GM19193 (cell line): Measurements from ENCODE around the gene SPATA20.

ENCODE experiments used
- POLR2A ChIP-seq: IDR thresholded peaks from 4 replicates; pipeline ENCODE4 v1.6.1; 2011; ENCODE audit not compliant: insufficient read depth, insufficient read length; ENCODE audit errors: extremely low read depth

The SPATA20 gene

DNA sequence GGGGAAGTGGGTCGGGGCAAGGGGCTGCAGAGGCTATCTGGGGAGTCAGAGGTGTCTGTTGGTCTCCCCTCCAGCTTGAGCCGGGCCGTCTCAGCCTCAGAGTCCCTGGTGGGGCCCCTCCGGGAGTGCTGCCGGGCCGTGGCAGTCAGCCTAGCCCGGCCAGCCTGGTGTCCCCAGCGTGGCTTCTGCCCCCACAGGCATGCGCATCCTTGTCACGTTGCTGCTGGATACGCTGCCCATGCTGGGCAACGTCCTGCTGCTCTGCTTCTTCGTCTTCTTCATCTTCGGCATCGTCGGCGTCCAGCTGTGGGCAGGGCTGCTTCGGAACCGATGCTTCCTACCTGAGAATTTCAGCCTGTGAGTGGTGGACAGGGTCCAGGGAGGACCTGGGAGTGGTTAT lies 24.7 kb downstream of the SPATA20 start:
- TF ChIP-seq POLR2A, result no peak

DNA sequence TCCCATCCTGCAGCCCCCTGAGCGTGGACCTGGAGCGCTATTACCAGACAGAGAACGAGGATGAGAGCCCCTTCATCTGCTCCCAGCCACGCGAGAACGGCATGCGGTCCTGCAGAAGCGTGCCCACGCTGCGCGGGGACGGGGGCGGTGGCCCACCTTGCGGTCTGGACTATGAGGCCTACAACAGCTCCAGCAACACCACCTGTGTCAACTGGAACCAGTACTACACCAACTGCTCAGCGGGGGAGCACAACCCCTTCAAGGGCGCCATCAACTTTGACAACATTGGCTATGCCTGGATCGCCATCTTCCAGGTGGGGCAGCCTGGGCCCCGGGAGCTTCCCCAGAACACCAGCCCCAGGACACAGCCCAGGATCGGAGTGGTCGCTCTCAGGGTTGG lies 25.6 kb downstream of the SPATA20 start:
- TF ChIP-seq POLR2A, result no peak

DNA sequence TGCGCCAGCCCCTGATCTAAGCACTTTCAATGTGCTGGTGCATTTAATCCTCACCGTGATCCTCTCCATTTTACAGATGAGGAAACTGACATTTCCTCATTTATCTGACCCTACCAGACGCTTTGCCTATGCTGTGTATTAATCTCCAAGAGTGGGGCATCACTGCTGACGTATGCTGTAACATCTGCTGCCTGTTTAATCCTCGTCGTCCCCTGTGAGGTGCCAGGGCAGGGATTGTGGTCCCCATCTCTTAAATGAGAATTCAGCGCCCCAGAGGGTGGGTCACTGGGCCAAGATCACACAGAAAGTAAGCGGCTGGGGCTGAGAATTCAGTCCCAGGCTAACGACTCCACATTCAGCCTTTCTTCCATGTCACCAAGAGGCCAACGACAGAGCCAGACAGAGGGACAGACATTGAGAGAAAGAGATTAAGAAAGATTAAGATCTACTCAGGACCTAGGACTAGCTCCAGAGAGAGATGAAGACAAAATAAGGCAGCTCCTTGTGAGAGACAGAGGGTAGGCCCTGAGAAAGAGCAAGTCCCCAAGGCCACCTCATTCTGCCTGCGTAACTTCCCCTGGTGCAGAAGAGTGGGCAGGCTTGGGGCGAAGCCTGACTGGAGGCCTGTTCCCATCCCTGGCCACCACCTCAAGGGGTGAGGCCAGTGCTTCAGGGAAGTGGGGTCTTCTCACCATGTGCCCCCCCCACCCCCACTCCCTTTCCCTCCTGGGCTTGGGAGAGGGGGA lies 27.1 kb downstream of the SPATA20 start:
- no peak for TF ChIP-seq POLR2A

DNA sequence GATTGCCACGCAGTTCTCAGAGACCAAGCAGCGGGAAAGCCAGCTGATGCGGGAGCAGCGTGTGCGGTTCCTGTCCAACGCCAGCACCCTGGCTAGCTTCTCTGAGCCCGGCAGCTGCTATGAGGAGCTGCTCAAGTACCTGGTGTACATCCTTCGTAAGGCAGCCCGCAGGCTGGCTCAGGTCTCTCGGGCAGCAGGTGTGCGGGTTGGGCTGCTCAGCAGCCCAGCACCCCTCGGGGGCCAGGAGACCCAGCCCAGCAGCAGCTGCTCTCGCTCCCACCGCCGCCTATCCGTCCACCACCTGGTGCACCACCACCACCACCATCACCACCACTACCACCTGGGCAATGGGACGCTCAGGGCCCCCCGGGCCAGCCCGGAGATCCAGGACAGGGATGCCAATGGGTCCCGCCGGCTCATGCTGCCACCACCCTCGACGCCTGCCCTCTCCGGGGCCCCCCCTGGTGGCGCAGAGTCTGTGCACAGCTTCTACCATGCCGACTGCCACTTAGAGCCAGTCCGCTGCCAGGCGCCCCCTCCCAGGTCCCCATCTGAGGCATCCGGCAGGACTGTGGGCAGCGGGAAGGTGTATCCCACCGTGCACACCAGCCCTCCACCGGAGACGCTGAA lies 28.7 kb downstream of the SPATA20 start:
- no peak for TF ChIP-seq POLR2A

DNA sequence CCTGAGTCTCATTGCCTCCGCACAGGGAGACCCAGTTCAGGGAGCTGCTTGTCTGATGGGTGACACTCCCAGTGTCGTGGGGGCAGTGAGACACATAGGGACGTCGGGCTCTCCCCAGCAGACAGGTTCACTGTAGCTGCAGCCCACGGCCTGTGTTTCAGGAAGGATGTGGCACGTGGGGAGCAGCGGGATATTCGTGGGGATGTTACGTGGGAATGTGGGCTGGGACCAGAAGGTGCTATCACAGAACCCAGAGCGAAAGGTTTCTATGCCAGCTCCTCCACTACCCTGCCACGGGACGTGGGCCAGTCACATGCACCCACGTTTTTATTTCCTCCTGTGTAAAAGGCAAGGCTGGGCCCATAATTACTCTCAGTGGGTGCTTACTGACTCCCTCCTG lies 29.9 kb downstream of the SPATA20 start:
- TF ChIP-seq POLR2A, result no peak

DNA sequence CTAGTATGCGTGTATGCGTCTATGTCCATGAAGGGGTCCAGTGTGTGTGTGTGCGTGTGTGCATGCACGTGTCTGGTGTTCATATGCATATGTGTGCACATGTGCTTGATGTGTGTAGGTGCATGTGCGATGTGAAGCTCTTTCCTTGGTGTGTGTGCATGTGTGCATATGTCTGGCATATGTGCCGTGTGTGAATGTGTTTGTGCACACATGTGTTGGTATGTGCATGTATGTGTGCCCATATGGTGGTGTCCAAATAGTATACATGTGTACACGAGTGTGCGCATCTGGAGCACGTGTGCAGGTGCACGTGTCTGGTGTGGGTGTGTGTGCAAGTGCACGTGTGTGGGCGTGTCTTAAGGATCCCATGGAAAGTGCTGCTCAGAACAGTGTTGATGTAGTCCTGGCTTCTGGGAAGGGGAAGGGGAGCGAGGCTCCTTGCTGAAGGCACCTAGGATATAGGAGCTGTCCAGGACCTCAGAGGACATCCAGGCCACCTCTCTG lies 30.5 kb downstream of the SPATA20 start:
- TF ChIP-seq POLR2A, result no peak

DNA sequence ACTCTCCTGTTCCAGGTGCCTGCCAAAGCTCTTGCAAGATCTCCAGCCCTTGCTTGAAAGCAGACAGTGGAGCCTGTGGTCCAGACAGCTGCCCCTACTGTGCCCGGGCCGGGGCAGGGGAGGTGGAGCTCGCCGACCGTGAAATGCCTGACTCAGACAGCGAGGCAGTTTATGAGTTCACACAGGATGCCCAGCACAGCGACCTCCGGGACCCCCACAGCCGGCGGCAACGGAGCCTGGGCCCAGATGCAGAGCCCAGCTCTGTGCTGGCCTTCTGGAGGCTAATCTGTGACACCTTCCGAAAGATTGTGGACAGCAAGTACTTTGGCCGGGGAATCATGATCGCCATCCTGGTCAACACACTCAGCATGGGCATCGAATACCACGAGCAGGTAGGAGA lies 31.2 kb downstream of the SPATA20 start:
- no peak for TF ChIP-seq POLR2A

DNA sequence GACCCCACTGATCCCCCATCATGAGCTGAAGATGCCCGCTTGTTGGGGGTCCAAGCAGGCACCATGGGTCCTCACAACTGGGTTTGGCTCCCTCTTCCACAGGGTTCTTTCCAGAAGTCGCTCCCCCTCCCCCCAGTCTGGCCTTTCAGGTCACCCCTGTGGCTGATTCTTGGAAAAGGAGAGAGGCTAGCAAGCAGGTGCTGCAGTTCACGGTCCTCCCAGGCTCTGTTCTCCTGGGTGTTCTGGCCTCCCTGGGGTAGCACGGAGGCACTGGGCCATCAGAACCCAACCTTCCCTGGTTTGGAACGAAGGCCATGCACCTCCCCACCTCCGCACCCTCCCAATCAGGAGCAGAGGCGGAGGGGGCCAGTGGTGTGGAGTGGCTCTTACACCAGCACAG lies 32.4 kb downstream of the SPATA20 start:
- no peak for TF ChIP-seq POLR2A

DNA sequence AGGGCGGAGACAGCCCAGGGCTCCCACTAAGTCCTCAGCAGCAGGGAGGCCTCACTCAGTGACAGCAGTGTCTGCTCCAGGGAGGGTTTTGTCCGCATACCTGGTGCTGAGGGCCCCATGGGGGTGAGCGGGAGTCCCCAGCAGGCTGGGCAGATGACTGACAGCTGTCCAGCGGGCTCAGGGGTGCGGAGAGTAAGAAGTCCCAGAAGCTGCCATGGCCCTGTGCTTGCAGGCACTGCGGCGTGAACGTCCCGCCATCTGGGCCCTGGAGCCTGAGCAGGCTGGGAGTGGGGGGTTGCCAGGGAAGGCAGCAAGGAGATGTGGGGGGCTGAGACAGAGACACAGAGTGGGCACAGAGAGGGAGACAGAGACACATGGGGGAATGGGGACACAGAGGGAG lies 33.7 kb downstream of the SPATA20 start:
- no peak for TF ChIP-seq POLR2A

DNA sequence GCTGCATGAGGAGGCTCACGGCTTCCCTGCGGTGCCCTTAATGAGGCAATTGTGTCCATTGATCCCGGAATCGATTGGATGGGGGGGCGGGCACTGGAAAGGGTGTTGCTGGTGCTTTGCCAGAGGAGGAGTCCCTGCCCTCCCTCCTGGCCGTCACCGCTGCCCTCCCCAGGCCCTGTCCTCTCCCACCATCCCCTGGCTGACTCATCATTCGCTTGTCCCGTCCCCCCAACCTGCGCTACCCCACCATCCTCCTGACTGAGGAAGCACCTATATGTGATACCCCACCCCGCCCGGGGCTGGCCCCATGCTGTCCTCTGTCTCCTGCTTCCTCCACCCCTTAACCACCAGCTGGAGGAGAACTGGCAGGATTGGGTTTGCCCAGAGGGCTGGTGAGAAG lies 34.3 kb downstream of the SPATA20 start:
- TF ChIP-seq POLR2A, result no peak

DNA sequence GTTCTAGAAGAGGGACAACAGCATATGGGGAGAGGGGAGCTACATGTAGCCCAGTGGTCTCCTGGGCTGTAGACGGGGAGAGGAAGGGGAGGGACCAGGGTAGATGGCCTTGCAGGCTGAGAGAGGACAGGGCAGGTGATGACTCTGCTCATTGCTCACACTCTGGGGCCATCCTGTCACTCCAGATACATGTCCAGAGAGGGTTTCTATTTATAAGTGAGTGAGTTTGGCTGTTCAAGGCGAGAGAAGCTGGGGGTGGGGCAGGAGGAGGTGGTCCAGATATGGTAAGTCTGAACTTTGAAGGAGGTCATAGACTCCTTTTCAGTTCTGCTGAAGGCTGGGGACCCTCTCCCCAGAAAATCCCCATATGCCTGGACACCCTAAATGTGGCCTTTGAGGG lies 35.8 kb downstream of the SPATA20 start:
- no peak for TF ChIP-seq POLR2A

DNA sequence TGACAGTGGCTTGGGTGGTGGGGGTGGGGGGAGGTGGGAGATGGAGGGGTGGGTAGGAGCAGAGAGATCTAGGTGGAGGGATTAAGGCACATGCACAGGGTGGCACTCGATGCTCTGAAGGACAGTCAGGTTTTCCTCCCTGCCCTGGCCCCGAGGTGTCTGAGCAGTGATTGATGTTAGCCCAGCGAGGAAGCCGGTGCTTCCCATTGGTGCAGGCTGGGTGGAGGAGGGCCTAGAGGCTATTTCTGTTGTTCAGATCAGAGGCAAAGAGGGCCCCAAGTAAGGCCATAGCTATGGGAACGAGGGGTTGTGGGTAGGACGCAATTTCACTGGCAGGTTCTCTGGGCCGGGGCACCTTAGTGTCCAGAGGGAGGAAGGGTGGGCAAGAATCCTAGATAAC lies 36.7 kb downstream of the SPATA20 start:
- no peak for TF ChIP-seq POLR2A

DNA sequence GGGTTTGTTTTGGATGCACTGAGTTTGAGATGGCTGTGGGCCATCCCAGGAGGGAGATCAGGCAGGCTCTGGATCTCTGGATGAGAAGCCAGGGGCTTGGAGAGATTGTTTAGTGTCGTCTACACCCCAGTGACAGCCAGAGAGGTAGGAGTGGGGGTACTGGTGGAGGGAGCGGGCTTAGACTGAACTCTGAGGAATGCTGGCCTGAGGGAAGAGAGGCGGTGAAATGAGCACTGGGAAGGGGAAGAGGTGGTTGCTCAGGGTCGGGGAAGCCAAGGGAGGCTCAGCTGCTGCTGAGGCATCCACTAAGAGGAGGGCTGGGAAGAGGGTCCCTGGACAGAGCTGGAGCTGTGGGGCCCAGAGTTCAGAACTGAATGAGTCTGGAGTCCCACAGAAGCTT lies 37.1 kb downstream of the SPATA20 start:
- no peak for TF ChIP-seq POLR2A

DNA sequence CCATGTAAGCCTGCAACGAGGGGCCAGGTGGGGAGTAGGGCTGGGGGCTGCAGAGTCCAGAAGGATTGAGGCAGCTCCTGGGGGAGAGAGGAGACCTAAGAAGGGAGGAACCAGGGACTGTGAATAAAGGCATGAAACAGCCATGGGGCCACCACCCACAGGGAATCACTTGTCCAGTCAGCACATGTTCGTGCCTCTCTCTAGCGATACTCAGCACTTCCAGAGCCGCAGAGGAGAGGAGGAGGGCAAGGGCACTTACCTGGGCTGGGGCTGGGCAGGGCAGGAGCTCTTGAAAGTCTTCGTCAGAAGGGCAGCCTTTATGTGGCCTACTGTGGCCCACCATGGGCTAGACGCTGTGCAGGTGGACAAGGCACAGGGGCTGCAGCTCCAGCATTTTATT lies 37.8 kb downstream of the SPATA20 start:
- no peak for TF ChIP-seq POLR2A

DNA sequence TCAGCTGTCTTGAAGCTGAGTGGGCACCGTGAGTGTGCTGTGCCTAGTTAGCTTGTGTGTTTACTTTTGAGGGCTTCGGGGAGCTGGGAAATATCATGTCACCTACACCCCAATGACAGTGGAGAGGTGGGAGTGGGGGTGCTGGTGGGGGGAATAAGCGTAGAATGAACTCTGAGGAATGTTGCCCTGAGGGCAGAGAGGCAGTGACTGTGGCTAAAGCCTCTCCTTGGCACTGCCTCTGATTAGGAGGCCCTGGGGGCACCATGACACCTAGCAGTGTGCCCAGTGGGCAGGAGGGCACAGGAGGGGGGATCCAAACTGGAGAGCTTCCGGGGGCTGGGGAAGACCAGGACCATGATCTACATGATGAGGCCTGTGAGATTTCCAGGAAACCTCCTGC lies 38.4 kb downstream of the SPATA20 start:
- TF ChIP-seq POLR2A, result no peak

DNA sequence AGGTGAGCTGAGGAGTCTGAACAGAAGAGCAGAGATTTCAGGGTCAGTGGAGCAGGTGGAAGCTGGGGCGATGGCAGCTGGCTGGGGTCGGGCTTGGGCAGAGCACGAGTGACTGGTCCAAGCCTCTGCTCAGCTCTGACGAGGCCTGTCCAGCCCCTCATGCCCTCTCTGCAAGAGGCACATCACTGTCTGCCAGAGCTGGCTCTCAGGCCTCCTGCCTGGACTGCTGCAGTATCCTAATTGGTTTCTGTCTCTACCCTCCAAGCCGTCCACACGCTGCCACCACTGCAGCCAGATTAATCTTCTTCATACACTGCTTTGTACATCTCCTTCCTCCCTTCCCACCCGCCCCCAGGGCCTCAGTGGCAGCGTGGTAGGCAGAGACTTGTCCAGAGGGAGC lies 38.9 kb downstream of the SPATA20 start:
- TF ChIP-seq POLR2A, result no peak
